GM20000 (cell line): ENCODE measurements around the gene ARL4A.
A peak's percentile ranks its signal among the peaks of the same experiment; 100 is the strongest.
"Not testable (repeated sequence)": the region's sequence is repeated elsewhere in the genome, so short reads cannot be mapped to it uniquely, and the experiment has no call there.

Experiments
- DNase-seq: peaks from one replicate; pipeline ENCODE4 v3.0.0; 2012; ENCODE audit warnings: low spot score
- TF ChIP-seq, protein P1 (sequence below): IDR thresholded peaks from 2 replicates; pipeline ENCODE4 v1.5.1; 2012; ENCODE audit warnings: mild to moderate bottlenecking, control low read depth; ENCODE audit errors: extremely low read depth, missing control alignments

Gene ARL4A

DNA sequence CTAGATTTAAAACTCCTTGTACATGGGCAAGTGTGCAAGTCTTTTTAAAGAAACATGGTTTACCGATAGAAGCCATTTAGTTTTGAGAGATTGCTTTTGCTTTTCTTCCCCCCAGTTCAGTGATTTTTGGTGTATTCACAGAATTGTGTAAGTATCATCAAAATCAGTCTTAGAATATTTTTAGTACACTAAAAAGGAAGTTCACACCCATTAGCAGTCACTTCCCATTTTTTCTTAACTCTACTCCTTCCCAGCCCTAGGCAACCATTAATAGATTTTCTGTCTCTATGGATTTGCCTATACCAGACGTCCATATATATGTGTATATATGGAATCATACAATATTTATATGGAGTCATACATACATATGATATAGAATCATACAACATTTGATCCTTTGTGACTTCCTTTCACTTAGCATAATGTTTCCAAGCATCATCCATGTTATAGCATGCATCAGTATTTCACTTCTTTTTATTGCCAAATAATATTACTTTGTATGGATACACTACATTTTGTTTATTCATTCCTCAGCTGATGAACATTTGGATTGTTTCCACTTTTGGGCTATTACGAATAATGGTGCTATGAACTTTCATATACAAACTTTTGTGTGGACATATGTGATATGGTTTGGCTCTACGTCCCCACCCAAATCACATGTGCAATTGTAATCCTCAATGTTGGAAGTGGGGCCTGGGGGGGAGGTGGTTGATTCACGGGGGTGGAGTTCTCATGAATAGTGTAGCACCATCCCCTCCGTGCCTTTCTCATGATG, 16.5 kb upstream of the ARL4A start:
- TF ChIP-seq, protein P1, sequence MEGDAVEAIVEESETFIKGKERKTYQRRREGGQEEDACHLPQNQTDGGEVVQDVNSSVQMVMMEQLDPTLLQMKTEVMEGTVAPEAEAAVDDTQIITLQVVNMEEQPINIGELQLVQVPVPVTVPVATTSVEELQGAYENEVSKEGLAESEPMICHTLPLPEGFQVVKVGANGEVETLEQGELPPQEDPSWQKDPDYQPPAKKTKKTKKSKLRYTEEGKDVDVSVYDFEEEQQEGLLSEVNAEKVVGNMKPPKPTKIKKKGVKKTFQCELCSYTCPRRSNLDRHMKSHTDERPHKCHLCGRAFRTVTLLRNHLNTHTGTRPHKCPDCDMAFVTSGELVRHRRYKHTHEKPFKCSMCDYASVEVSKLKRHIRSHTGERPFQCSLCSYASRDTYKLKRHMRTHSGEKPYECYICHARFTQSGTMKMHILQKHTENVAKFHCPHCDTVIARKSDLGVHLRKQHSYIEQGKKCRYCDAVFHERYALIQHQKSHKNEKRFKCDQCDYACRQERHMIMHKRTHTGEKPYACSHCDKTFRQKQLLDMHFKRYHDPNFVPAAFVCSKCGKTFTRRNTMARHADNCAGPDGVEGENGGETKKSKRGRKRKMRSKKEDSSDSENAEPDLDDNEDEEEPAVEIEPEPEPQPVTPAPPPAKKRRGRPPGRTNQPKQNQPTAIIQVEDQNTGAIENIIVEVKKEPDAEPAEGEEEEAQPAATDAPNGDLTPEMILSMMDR: no peak
- no peak for DNase-seq

GRCh38 chr7:12673436-12673835, 14.0 kb upstream of the ARL4A start:
- DNase-seq: not testable (repeated sequence)

- DNase-seq: no peak
- TF ChIP-seq, protein P1: no peak
Measured at GRCh38 chr7:12674053-12674452, 13.4 kb upstream of the ARL4A start.

GRCh38 chr7:12674861-12675260, 12.6 kb upstream of the ARL4A start:
- DNase-seq: peak; percentile 22
- TF ChIP-seq, protein P1: peak; percentile 36

DNA sequence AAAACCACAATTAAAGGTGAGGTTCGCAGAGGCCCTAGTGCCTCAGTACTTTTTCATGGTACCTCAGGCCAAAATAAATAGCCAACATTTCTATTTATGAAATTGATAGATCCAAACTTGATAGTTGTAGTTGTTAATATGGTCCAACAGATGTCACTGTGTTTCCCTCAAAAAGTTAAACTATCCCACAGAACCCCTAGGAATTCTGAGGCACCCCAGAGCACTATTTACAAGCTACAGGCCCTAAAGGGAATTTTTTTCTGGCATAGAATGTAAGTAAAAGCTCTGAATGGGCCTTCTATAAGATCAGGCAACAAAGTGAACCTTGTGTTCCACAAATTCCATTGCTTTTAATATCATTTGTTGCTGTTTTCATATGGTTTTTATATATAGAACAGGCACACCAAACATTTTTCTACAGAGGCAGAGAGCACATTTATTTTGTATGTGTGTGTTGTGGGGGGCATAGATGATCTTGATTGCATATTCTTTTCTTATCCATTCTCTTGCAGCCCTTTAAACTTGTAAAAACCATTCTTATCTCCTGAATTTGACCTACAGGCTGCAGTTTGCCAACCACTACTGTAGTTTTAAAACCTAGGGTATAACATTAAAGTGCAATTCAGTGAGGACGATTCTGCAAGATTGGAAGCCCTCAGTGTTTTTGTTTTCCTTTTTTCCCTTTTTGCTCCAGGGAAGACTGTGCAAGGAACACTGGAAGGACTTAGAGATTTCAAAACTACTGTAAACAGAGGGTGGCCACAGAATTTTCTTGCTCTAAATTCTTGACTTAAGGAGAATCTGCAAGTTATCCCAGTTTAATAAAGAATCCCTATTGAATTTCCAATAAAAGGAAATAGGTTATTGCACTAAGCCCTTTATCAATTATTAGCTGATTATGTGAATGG, 3.5 kb upstream of the ARL4A start:
- TF ChIP-seq, protein P1: no peak
- DNase-seq: no peak

- no peak for DNase-seq
- TF ChIP-seq, protein P1: no peak
Measured at GRCh38 chr7:12684733-12685132, 2.7 kb upstream of the ARL4A start.

- TF ChIP-seq, protein P1: no peak
- DNase-seq: no peak
Measured at GRCh38 chr7:12685550-12685949, 1.9 kb upstream of the ARL4A start.
